GM12878 (cell line): ENCODE measurements around the gene NBR1. TPM values are rescaled to one million over a fixed set of nuclear protein-coding genes. Genes with fewer than 3 reads are reported as not detected.
A peak's percentile ranks its signal among the peaks of the same experiment; 100 is the strongest.

Experiments
- ATAC-seq: fragments of 200-7000 bp; cut with Tn5 transposase; 3 replicates; pipeline ENCODE4 v1.9.1; 2020; ENCODE audit warnings: mild to moderate bottlenecking, moderate library complexity
- BruUV-seq: library from RNA; stranded (reverse); fragments of 400-500 nt; replicated peaks from 2 replicates; lab custom pipeline; 2021; lab: Mats Ljungman, UMichigan
- CTCF ChIA-PET: fragments of 300-600 bp; sonication (Branson Sonifier 250); formaldehyde crosslinking; extraction: SDS; loops from one replicate; lab custom pipeline; 2021; ENCODE audit warnings: inconsistent platforms; lab: Yijun Ruan, JAX
- POLR2A ChIA-PET: fragments of 350-600 bp; formaldehyde crosslinking; extraction: SDS; loops from one replicate; lab custom pipeline; 2021; ENCODE audit warnings: inconsistent platforms; lab: Charles Lee
- RAD21 ChIA-PET: fragments of 300-600 bp; sonication (Branson Sonifier 250); formaldehyde crosslinking; loops from one replicate; lab custom pipeline; 2023; ENCODE audit warnings: antibody characterized with exemption; ENCODE audit not compliant: unreplicated experiment; lab: Charles Lee
- SMC1A ChIA-PET: fragments of 300-600 bp; sonication (Branson Sonifier 250); formaldehyde crosslinking; loops from one replicate; lab custom pipeline; 2023; ENCODE audit not compliant: unreplicated experiment, uncharacterized antibody; lab: Charles Lee
- DNase-seq: peaks from one replicate; pipeline ENCODE4 v3.0.0-alpha.2; 2011; ENCODE audit warnings: low read depth, low spot score
- FAIRE-seq: peaks from 3 replicates; lab custom pipeline; 2011; peaks lifted over from hg19 to GRCh38; lab: Jason Lieb, UNC
- H2AFZ ChIP-seq: 2 replicates; pipeline ENCODE4 v1.6.0; 2011; ENCODE audit warnings: low read depth, low read length, control low read depth; ENCODE audit not compliant: control insufficient read depth
- H3K27ac ChIP-seq: 2 replicates; pipeline ENCODE4 v1.5.1; 2011; ENCODE audit warnings: control low read depth; ENCODE audit not compliant: control insufficient read depth, insufficient read depth
- H3K27me3 ChIP-seq, 2 experiments: replicated peaks in 1 of 2; 2 replicates each; pipeline versions ENCODE4 v1.6.0 to v1.6.1; 2011; ENCODE audit warnings: low read length in 1 of 2; ENCODE audit not compliant: control insufficient read depth in 2 of 2, insufficient read depth in 2 of 2
- H3K36me3 ChIP-seq, 2 experiments: 2 replicates each; pipeline ENCODE4 v1.5.1; 2011; ENCODE audit warnings: low read length in 1 of 2; ENCODE audit not compliant: control insufficient read depth in 2 of 2, insufficient read depth in 2 of 2
- H3K4me1 ChIP-seq: 2 replicates; pipeline ENCODE4 v1.6.1; 2011; ENCODE audit warnings: mild to moderate bottlenecking, low read length, moderate library complexity, mixed read lengths; ENCODE audit not compliant: control insufficient read depth, insufficient read depth
- H3K4me2 ChIP-seq: 2 replicates; pipeline ENCODE4 v1.6.0; 2011; ENCODE audit warnings: control low read depth; ENCODE audit not compliant: control insufficient read depth, insufficient read depth
- H3K4me3 ChIP-seq: fragments of 200-600 bp; sonication (generic); 2 replicates; pipeline ENCODE4 v1.5.1; 2016
- H3K79me2 ChIP-seq: 2 replicates; pipeline ENCODE4 v1.6.0; 2011; ENCODE audit warnings: low read length; ENCODE audit not compliant: control insufficient read depth, insufficient read depth
- H3K9ac ChIP-seq: 2 replicates; pipeline ENCODE4 v1.8.0; 2011; ENCODE audit warnings: low read length, control low read depth, mixed read lengths; ENCODE audit not compliant: control insufficient read depth, insufficient read depth
- H3K9me3 ChIP-seq: replicated peaks from 3 replicates; pipeline ENCODE4 v1.5.1; 2011; ENCODE audit warnings: mild to moderate bottlenecking, low read length; ENCODE audit not compliant: control insufficient read depth, insufficient read depth
- H4K20me1 ChIP-seq: 2 replicates; pipeline ENCODE4 v1.6.0; 2011; ENCODE audit not compliant: control insufficient read depth, insufficient read depth
- ASH2L ChIP-seq: fragments of 300-600, 200-600 bp; sonication (generic); IDR thresholded peaks from 2 replicates; pipeline ENCODE4 v1.6.1; 2017; ENCODE audit warnings: low read depth, mild to moderate bottlenecking, borderline replicate concordance
- BCLAF1 ChIP-seq: fragments of 450-650 bp; IDR thresholded peaks from 2 replicates; pipeline ENCODE4 v1.6.1; 2017; ENCODE audit warnings: antibody characterized with exemption, mild to moderate bottlenecking, moderate library complexity
- CHD2 ChIP-seq: IDR thresholded peaks from 2 replicates; pipeline ENCODE4 v1.6.1; 2011; ENCODE audit warnings: low read depth, low read length, improper control_type of control experiment, borderline replicate concordance
- EGR1 ChIP-seq, 2 experiments: IDR thresholded peaks; 1 replicate in 1 of 2; 2 replicates in 1 of 2; pipeline ENCODE4 v1.6.1; 2011 to 2012; ENCODE audit warnings: low read depth in 2 of 2, low read length in 2 of 2, borderline replicate concordance in 1 of 2, mild to moderate bottlenecking in 1 of 2, moderate library complexity in 1 of 2
- ESRRA ChIP-seq: IDR thresholded peaks from 2 replicates; pipeline ENCODE4 v1.6.1; 2012; ENCODE audit warnings: mild to moderate bottlenecking, low read length, improper control_type of control experiment
- FOXK2 ChIP-seq: fragments of 450-650 bp; IDR thresholded peaks from 2 replicates; pipeline ENCODE4 v1.6.1; 2017; ENCODE audit warnings: mild to moderate bottlenecking, moderate library complexity
- HDAC2 ChIP-seq: fragments of 200-600 bp; sonication (generic); IDR thresholded peaks from 2 replicates; pipeline ENCODE4 v1.6.1; 2017
- HDGF ChIP-seq: fragments of 450-650 bp; IDR thresholded peaks from 2 replicates; pipeline ENCODE4 v1.6.1; 2016; ENCODE audit warnings: antibody characterized with exemption
- MEF2A ChIP-seq: IDR thresholded peaks from 2 replicates; pipeline ENCODE4 v1.6.1; 2011; ENCODE audit warnings: low read depth, mild to moderate bottlenecking, low read length, moderate library complexity; ENCODE audit not compliant: insufficient read depth
- MTA3 ChIP-seq: IDR thresholded peaks from 2 replicates; pipeline ENCODE4 v1.6.1; 2012; ENCODE audit warnings: low read length, inconsistent platforms, borderline replicate concordance
- NR2C1 ChIP-seq: fragments of 450-650 bp; IDR thresholded peaks from 2 replicates; pipeline ENCODE4 v1.6.1; 2017; ENCODE audit warnings: antibody characterized with exemption, mild to moderate bottlenecking, moderate library complexity
- NR2C2 ChIP-seq: IDR thresholded peaks from 2 replicates; pipeline ENCODE4 v1.6.1; 2011; ENCODE audit warnings: borderline replicate concordance, low read depth; ENCODE audit not compliant: control insufficient read depth, insufficient read length
- RAD51 ChIP-seq: fragments of 450-650 bp; IDR thresholded peaks from 2 replicates; pipeline ENCODE4 v1.6.1; 2016; ENCODE audit warnings: moderate library complexity, mild to moderate bottlenecking, inconsistent platforms
- SP1 ChIP-seq: IDR thresholded peaks from one replicate; pipeline ENCODE4 v1.6.1; 2011; ENCODE audit warnings: low read depth, low read length
- USF2 ChIP-seq: IDR thresholded peaks from 2 replicates; pipeline ENCODE4 v1.6.1; 2011; ENCODE audit warnings: low read depth, low read length, improper control_type of control experiment, borderline replicate concordance
- WGBS: methylation state at CpG from one replicate; pipeline ENCODE4 v1.1.6; 2016; ENCODE audit warnings: low lambda C conversion rate; ENCODE audit not compliant: insufficient replicate concordance, insufficient coverage; ENCODE audit errors: missing lambda C conversion rate; 5-methylcytosine and 5-hydroxymethylcytosine counted together
- in situ Hi-C: fragments of 300-500 bp; cut with MboI; formaldehyde crosslinking; loops from 9 replicates; pipeline ENCODE4 v1.14.3; 2018; ENCODE audit warnings: mixed read lengths
- intact Hi-C: fragments of 100-400 bp; cut with micrococcal nuclease; formaldehyde crosslinking; loops from one replicate; pipeline ENCODE4 v1.14.2; 2022; ENCODE audit not compliant: unreplicated experiment
- polyA plus RNA-seq, 11 experiments: library from polyadenylated mRNA; depleted of rRNA in 4 of 11; unstranded in 6 of 11; stranded (reverse) in 5 of 11; fragments of >200 nt; fragmentation: Nextera tagmentation in 4 of 11; fragmentation: Illumina TruSeq in 1 of 11; extraction: Ambion mirVana in 4 of 11; extraction: Trizol in 1 of 11; gene quantifications; 1 replicate in 1 of 11; 2 replicates in 10 of 11; pipeline versions ENCODE4 v1.2.1 to v1.2.3, GENCODE V29; 2011 to 2016; ENCODE audit warnings: inconsistent platforms in 2 of 11, missing spikeins in 2 of 11, low read depth in 1 of 11
- total RNA-seq, 4 experiments: library from RNA; depleted of rRNA in 3 of 4; stranded (reverse); fragments of >200 nt in 3 of 4; fragmentation: Illumina TruSeq in 1 of 4; extraction: Trizol in 1 of 4; gene quantifications; 2 replicates each; pipeline versions ENCODE4 v1.2.1 to v1.2.3, GENCODE V29; 2013 to 2021

The NBR1 gene
- total and polyA plus RNA-seq, 10 of the 15 experiments (the other 5 are each of a cell fraction or from before 2014, with no cell fraction given): 3.5 to 55.2 (median 28.2) TPM

- H3K9ac ChIP-seq: no peak overlapping the region
- no peak for FAIRE-seq
- DNase-seq: no peak
- no peaks in the 10 kb centered on the region for H3K9me3 ChIP-seq
- BruUV-seq: no TSS peak
- intact Hi-C loops: no loop called here
- H3K27me3 ChIP-seq: no peaks in the 10 kb centered on the region
- ChIA-PET POLR2A (interaction anchor here (0.6 to 1.0 kb wide), 2 partner anchors 24 to 540 kb away, joined by 3 read pairs; no protein-coding TSS in a partner anchor), RAD21 (no interaction called here), CTCF (no interaction called here), SMC1A (interaction anchor here (1.0 kb wide), 1 partner anchor 24 kb away, joined by 4 read pairs; no protein-coding TSS in a partner anchor)
- H3K79me2 ChIP-seq: peaks cover 14% of the 10 kb centered on the region
- no peaks in the 10 kb centered on the region for H3K4me1 ChIP-seq
- no peak overlapping the region for H2AFZ ChIP-seq
- no peak for ATAC-seq
- 39% methylated on average over 2 of the region's 2 CpGs for WGBS
- H3K27ac ChIP-seq: no peak overlapping the region
- in situ Hi-C loops: no loop called here
- no peak overlapping the region for H3K4me3 ChIP-seq
- no peaks in the 10 kb centered on the region for H4K20me1 ChIP-seq
- H3K36me3 ChIP-seq: no peaks in the 10 kb centered on the region; a peak in 2 of 4 replicates
- H3K4me2 ChIP-seq: no peak overlapping the region
- TF ChIP-seq HDGF: no peak
- 0 out of 2 replicates have a peak, but pooled peaks have one; percentile 15 for TF ChIP-seq NR2C1
- no peak for TF ChIP-seq SP1
Measured at GRCh38 chr17:43176119-43176570, 5.1 kb downstream of the NBR1 start.

GRCh38 chr17:43183921-43184320 lies 12.9 kb downstream of the NBR1 start:
- no peak overlapping the region for H3K4me2 ChIP-seq
- in situ Hi-C loops (no loop called here), intact Hi-C loops (no loop called here)
- no peak overlapping the region for H3K27ac ChIP-seq
- H3K4me1 ChIP-seq: no peaks in the 10 kb centered on the region
- H4K20me1 ChIP-seq: no peaks in the 10 kb centered on the region
- 100% methylated on average over 3 of the region's 3 CpGs for WGBS
- H3K27me3 ChIP-seq: no peaks in the 10 kb centered on the region
- no TSS peak for BruUV-seq
- H3K9me3 ChIP-seq: no peaks in the 10 kb centered on the region
- no peak overlapping the region for H3K9ac ChIP-seq
- peaks cover under 1 to 4% of the 10 kb centered on the region in 2 experiments; a peak in 3 of 4 replicates for H3K36me3 ChIP-seq
- no peaks in the 10 kb centered on the region for H3K79me2 ChIP-seq
- ChIA-PET RAD21 (no interaction called here), CTCF (interaction anchor here (0.6 kb wide), 1 partner anchor 17 kb away, joined by 3 read pairs; no protein-coding TSS in a partner anchor), POLR2A (interaction anchor here (0.6 kb wide), 1 partner anchor 171 kb away, joined by 5 read pairs; no protein-coding TSS in a partner anchor), SMC1A (no interaction called here)
- no peak overlapping the region for H2AFZ ChIP-seq
- DNase-seq (no peak), FAIRE-seq (no peak), ATAC-seq (no peak)
- no peak overlapping the region for H3K4me3 ChIP-seq
- no peak for TF ChIP-seq NR2C2
- TF ChIP-seq MEF2A: no peak
- no peak for TF ChIP-seq HDAC2
- TF ChIP-seq EGR1 (IDR thresholded peaks at IDR 0.05; ENCODE audit: borderline replicate concordance in 1 of 2, low read depth in 2 of 2, low read length in 2 of 2): no peak
- TF ChIP-seq ESRRA: no peak
- TF ChIP-seq FOXK2: no peak
- no peak for TF ChIP-seq MTA3
- TF ChIP-seq CHD2: no peak
- TF ChIP-seq BCLAF1: no peak
- TF ChIP-seq ASH2L: no peak
- no peak for TF ChIP-seq USF2
- no peak for TF ChIP-seq RAD51
